Ishikawa (cell line): Measurements from ENCODE around the gene ASB4.

Experiments
- CEBPB ChIP-seq: IDR thresholded peaks from 2 replicates; pipeline ENCODE4 v1.6.1; 2012
- CREB1 ChIP-seq: IDR thresholded peaks from 2 replicates; pipeline ENCODE4 v1.6.1; 2012; ENCODE audit warnings: low read depth
- EGR1 ChIP-seq: IDR thresholded peaks from 2 replicates; pipeline ENCODE4 v1.6.1; 2012
- EP300 ChIP-seq: IDR thresholded peaks from 2 replicates; pipeline ENCODE4 v1.6.1; 2012; ENCODE audit warnings: borderline replicate concordance
- FOXM1 ChIP-seq: IDR thresholded peaks from 2 replicates; pipeline ENCODE4 v1.6.1; 2012; ENCODE audit warnings: low read depth, borderline replicate concordance
- MAX ChIP-seq: IDR thresholded peaks from 2 replicates; pipeline ENCODE4 v1.6.1; 2012
- NFIC ChIP-seq: IDR thresholded peaks from 2 replicates; pipeline ENCODE4 v1.6.1; 2012
- RAD21 ChIP-seq: IDR thresholded peaks from 2 replicates; pipeline ENCODE4 v1.6.1; 2012; ENCODE audit warnings: low read depth
- REST ChIP-seq: IDR thresholded peaks from 2 replicates; pipeline ENCODE4 v1.6.1; 2012; ENCODE audit warnings: low read depth, mild to moderate bottlenecking
- TAF1 ChIP-seq: IDR thresholded peaks from 2 replicates; pipeline ENCODE4 v1.6.1; 2012; ENCODE audit warnings: low read depth, mild to moderate bottlenecking
- TCF12 ChIP-seq: IDR thresholded peaks from 2 replicates; pipeline ENCODE4 v1.6.1; 2012; ENCODE audit warnings: low read depth
- USF1 ChIP-seq: IDR thresholded peaks from 2 replicates; pipeline ENCODE4 v1.6.1; 2012
- YY1 ChIP-seq: IDR thresholded peaks from 2 replicates; pipeline ENCODE4 v1.6.1; 2012; ENCODE audit warnings: low read depth
- ZBTB7A ChIP-seq: IDR thresholded peaks from 2 replicates; pipeline ENCODE4 v1.6.1; 2012; ENCODE audit warnings: low read depth

GRCh38 chr7:95545007-95545615 lies 59.4 kb downstream of the ASB4 start:
- peak; percentile 66 for TF ChIP-seq RAD21
- TF ChIP-seq REST = no peak
- no peak for TF ChIP-seq CEBPB
- TF ChIP-seq YY1 = no peak
- no peak for TF ChIP-seq MAX
- TF ChIP-seq EP300 = no peak
- no peak for TF ChIP-seq CREB1
- no peak for TF ChIP-seq USF1
- no peak for TF ChIP-seq ZBTB7A
- no peak for TF ChIP-seq TAF1
- TF ChIP-seq NFIC = no peak
- no peak for TF ChIP-seq FOXM1
- TF ChIP-seq EGR1 = no peak
- no peak for TF ChIP-seq TCF12
